ENCODE measurements around the gene NT5C1A. TPM values are rescaled to one million over a fixed set of nuclear protein-coding genes. Genes with fewer than 3 reads are reported as not detected.

Gene NT5C1A
- not detected in 2 replicates for total RNA-seq (2014; rRNA removed; shearing (Covaris generic))

DNA sequence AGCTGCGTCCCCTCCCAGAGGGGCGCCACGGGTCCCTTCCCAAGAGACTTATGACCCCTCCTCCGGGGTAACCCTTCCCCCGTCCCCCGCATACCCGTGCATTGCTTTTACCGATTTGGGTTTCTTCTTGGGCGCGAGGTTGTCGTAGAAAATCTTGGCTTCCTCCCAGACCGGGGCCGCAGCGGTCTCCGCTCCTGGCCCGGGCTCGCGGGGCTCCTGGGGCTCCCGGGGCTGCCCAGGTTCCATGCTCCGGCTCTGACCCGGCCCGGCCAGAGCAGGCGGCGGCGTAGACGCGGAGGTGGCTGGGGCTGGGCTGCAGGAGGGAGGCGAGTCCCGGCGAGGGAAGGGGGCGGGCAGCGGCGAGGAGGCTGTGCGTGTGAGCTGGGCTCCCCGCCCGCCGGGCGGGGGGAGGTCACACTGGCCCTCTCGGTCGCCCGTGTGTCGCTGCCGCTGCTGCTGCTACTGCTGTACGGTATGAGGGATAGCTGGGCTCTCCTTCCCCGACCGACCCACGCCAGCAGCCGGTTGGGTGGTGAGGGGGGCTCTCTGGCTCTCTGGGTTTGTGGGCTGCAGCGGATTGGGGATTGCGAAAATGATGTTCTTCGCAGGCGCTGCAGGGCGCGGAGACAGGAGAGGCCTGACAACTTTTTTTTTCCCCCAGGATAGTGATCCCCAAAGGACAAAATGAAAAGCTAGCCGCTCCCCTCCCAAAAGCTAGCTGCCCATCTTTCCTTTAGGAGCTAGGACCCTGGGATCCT lies at the start of gene NT5C1A:
Gene NT5C1A (minus strand): TSS at position 315 of the 758 bp plus-strand sequence. CDS start 69 bp downstream, at position 246.
- DNase-seq (ENCODE audit: low read depth) = no peak

DNA sequence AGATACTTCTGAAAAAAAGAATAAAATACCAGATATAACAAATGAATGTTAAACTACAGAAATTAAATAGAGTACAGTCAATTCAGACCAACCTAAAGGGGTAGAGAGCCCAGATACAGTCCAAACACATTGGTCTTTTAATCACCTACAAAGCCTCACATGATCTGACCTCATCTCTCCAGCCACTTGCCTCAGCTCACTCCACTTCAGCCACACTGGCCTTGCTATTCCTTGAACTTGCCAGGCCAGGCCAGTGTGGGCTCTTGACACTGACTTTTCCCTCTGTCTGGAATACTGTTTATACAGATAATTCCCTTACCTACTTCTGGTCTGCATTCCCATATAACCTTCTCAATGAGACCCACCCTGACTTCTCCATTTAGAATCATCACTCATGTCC lies 49.8 kb upstream of the NT5C1A start:
- no peak for DNase-seq (ENCODE audit: low read depth)

DNA sequence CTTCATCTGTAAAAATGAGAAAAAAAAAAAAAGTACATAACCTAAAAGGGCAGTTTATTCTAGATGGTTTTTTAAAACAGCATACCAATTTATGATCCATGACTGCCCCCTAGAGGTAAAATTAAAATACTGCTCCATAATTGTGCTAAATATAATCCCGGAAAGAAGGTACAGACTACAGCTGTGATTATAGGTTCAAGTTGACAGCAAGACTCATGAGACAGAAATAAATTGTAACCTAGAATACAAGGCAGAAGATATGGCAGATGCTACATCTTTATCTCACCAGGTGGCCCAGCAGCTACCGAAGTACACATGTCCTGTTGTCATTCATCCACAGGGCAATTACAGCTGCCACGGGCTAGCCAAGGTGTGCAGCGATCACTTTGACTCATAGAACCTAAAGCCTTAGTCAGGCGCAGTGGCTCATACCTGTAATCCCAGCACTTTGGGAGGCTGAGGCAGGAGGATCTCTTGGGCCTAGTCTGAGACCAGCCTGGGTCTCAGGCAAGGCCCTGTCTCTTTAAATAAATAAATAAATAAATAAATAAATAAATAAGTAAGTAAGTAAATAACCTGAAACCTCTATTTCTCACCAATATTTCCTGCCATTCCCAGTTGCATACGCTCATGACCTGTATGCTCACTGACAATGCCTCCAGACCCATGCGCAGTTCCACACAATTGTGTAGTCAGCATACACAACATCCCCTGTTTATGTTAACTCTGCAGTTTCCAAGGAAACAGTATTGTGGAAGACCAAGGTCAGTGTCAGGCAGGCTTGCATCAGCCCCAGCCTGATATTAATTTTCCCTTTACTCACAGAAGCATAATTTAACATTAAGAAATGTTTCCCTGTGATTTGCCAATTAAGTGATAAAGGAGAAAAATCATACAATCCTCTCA lies 48.4 kb upstream of the NT5C1A start:
- DNase-seq (ENCODE audit: low read depth) = peak; percentile 68

DNA sequence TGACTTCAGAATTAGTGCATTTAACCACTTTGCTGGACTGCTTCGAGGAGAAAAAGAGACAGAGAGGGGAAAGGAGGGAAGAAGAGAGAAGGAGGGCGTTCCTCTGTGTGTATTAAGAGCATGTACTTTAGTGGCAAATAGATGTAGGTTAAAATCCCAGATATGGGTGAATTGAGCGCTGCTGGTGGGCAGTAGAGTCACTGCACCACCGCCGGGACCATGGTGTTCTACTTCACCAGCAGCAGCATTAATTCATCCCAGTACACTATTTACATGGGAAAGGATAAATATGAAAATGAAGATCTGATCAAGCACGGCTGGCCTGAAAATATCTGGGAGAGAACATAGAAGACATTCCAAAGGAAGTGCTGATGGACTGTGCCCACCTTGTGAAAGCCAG lies 45.9 kb upstream of the NT5C1A start:
- DNase-seq (ENCODE audit: low read depth) = no peak

DNA sequence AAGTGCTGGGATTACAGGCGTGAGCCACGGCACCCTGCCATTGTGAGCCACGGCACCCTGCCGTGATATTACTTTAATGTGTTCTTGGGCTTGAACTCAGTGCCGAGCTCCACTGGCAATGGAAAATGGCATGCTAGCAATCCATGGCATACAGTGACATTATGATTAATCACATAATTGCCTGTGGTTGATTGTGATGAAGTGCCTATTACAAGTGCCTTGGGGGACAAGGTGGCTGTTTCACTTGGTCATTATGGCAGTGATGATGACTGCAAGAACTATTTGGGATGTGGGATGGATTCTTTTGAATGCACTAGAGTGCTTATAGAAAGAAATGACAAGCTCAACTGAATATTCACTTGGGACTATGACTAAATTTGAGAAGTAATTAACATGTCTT lies 41.6 kb upstream of the NT5C1A start:
- DNase-seq (ENCODE audit: low read depth) = no peak

DNA sequence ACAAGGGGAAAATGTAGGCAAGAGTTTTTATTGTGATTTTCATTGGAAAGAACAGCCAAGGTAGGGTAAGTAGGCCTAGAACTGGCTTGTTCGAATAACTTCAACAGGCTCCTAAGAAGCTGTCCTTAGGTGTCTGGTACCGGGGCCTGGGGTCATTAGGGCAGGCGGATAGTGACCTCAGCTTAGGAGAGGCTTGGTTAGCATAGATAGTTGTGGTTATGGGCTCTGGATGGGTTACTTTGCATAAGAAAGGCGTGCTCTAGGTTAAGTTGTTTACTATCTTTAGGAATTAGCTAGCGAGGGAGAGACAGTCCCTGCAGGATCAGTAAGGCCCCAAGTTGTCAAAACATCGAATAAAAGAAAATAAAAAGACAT lies 40.0 kb upstream of the NT5C1A start:
- DNase-seq (ENCODE audit: low read depth) = no peak

DNA sequence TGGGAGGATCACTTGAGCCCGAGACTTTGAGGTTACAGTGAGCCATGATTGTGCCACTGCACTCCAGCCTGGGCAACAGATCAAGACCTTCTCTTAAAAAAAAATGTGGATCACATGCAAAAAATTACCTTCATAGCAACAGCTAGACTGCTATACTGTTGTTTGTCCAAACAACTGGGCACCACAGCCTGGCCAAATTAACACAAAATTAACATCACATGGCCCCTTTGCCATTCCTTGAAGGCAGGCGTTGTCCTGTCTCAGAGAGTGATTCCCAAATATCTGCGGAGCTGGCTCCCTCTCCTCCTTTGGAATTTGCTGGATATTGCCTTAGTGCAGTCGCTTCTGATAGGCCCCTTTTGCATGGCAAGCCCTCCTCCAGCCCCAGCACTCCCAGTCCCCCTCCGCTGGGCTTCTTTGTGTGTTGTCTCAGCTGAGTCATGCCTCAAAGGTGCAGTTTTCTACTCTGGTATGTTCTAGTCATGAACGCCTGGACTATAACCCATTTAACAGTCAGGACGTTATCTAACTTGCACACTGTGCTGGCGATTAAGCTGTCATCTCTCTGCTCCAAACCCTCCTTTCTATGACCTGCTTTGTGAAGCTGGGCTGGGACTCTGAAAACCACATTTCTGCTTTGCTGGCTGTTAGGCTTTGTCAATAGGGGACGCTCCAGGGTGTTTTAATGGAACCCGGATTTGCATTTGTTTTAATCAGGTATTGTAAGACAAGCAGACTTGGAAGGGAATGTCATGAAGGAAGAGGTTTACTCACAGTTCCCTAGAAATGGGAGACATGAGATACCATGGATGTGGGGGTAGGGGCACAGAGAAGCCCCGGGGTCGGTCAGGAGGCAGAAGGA lies 39.4 kb upstream of the NT5C1A start:
- no peak for DNase-seq (ENCODE audit: low read depth)

DNA sequence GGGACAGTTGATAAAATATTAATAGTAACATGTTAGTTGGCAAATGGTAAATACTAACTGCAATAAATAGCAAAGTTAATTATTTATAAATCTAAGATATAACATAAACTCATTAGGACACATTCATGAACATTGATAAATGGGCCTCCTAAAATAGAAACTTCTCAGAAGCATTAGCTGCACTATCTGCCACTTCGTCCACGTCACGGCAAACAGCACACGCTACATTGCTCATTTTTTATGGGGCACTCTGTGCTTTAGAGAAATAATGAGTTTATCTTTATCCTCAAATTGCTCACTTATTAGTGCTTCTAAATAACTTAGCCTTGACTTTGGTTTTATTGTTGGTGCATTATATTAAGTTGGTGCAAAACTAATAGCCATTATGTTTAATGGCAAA lies 35.6 kb upstream of the NT5C1A start:
- DNase-seq (ENCODE audit: low read depth) = no peak

DNA sequence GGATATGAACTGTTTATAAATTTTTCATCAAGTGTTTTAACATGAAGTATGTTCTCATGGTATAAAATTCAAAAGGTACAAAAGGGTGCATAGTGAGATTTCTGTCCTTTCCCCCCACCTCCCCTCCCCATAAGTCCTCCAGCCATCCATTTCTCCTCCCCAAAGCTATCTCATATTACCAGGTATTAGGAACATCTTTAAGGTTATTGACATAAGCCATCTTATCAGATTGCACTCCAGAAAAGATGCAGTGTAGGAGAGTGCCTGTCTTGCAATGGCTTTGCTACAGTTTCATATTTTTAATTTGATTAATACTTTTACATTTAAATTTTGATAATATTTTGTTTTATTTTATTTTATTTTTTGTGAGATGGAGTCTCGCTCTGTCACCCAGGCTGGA lies 32.9 kb upstream of the NT5C1A start:
- no peak for DNase-seq (ENCODE audit: low read depth)

DNA sequence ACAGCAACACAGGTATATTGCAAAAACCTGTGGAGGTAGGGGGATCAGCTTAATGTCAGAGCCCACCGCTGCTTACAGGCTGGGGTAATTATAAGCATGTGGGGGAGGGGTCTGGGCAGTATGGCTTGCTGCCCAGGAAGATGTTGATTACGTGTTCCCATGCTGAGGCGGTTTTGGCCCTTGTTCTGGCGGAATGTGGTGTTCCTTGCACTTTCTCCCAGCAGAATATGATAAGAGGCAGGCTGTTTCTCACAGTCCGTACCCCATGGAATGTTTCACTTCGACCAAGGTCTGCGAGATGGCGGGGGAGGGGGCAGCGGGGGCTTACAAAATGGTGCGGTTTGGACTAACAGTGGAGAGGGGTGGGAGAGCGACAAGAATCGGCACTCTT lies 29.1 kb upstream of the NT5C1A start:
- peak; percentile 61 for DNase-seq (ENCODE audit: low read depth)

DNA sequence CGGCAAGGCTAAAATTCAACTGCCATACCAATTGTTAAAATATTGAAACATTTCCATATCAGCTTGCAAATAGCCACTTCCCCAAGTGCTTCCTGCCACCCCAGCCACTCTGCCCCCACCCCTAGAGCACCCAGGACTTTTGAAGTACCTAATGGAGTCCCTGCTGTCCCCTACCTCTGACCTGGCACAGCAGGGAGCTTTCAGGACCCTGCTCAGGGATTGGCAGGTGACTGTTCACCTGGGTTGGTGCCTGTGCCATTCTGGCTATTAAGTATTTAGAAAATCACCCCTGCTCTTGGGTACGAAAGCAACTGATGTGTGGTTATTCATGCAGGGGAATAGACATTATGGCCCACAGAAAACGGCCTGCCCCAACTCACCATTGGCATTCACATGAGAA lies 28.4 kb upstream of the NT5C1A start:
- DNase-seq (ENCODE audit: low read depth) = no peak

DNA sequence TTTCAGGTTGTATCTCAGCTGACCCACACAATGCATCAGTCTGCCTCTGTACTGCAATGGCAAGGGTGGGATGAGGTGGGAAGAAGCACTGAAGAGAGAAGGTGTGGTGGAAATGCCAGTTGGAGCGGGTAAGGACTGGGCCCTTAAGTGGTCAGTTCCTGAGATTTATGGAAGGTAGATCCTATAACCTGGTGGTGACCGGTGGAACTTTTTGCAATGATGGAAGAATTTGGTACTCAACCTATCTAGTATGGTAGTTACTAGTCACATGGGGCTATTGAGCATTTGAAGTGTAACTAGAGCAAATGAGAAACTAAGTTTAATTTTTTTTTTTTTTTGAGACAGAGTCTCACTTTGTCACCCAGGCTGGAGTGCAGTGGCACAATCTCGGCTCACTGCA lies 27.5 kb upstream of the NT5C1A start:
- no peak for DNase-seq (ENCODE audit: low read depth)

DNA sequence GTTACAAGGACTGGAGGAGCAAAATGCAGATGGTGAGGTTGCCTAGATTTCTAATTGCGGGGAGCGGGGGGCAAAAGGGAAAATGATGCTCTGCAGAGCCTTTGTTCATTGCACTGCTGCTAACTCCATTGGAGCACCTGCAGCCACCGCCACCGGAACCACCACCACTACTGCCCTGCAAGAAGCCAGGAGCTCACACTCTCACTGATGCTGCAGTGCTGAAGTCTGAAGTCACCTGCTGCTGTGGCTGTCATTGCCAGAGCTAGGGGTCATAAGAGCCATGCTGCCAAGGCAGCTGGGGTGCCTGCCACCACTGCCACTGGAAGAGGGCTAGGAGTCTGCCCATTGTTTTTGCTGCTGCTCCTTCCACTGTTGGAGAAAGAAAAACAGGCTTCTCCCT lies 26.7 kb upstream of the NT5C1A start:
- DNase-seq (ENCODE audit: low read depth) = no peak

DNA sequence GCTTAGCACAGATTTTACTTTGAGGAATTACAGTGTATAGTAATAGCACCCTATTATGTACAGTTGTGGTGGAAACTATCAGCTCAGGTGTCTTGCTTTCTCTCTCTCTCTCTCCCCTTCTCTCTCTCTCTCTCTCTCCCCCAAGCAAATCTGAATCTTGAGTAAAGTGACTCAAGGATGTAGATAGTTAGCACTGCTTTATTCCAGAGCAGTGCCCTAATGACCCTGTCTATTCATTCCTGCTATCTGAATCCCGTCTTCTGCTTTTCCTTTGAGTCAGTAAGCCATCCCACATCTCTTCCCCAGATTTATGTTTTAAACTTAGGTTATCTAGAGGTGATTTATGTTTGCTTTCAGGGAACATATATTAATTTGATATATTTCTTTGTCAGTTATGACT lies 24.5 kb upstream of the NT5C1A start:
- DNase-seq (ENCODE audit: low read depth) = no peak

DNA sequence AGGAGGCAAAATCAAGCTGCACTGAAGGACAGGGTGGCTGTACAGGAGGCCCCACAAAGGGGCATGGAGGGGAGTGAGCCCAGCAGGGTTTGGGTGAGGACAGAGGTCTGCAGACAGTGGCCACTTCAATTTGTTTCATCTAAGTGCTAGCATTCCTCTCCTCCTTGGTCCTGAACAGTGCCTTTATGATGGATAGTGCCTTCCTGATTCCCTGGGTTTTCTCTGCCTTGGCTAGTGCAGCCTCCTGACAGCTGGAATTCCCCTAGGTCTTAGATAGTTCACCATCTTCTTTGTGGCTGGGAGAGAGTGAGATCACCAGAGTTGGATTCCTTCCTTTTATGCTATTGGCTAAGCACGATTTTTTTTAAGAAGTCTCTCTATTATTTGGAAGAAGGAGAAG lies 23.1 kb upstream of the NT5C1A start:
- DNase-seq (ENCODE audit: low read depth) = no peak

DNA sequence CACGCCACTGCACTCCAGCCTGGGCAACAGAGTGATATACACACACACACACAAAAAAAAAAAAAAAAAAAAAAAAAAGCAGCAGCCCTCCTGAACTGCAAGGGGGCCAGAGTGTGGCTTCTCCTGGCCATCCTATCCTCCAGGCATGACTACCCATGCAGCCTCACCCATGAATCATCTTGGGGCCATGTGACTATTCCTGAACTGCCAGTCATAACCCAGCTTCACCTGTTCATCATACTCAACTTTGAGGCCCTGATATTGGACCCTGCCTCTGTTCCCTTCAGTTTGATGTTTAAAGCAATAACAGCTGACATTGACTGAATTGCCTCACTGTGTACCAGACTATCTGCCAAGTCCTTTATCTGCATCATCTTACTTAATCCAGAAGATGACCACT lies 22.1 kb upstream of the NT5C1A start:
- peak; percentile 39 for DNase-seq (ENCODE audit: low read depth)

DNA sequence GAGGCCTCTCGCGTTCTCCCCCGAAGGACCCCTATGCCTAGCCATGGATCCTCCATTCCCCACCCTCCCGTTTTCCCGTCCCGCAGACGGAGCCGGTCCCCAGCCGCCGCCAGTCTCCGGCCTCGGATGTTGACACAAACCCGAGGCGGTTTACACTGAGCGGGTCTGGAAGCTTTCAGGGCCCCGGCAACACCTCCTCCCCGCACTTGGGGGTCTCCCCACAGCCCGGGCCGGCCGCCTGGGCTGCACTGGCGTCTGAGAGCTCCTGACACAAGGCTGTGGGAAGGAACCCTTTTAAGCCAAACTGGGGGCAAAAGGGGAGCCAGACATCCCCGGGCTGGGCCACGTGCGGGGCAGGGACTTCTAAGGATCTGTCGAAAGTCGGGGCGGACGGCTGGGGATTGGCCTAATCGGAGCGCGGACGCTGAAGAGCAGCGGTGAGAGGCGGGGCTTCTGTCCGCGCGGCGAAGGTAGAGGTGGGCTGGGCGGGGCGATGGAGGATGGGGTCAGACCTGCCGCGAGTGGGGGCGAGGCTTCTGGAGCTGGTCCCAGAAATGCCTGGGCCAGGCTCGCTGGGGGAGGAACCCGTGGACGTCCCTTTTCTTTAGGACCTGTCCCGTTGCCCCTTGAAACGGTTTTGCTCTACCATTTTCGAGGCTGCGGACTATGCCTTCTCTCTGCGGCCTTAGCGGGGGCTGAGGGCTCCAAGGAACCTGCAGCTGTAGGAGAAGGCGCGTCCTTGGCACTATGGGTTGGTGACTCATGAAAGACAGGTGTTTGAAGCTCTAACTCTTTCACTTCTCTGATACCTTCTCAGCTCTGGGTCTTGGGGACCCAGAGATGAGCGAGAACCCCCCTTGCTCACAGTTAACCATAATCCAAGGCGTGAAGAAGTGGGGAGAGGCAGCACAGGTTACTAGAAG lies 20.5 kb upstream of the NT5C1A start:
- DNase-seq (ENCODE audit: low read depth) = no peak

DNA sequence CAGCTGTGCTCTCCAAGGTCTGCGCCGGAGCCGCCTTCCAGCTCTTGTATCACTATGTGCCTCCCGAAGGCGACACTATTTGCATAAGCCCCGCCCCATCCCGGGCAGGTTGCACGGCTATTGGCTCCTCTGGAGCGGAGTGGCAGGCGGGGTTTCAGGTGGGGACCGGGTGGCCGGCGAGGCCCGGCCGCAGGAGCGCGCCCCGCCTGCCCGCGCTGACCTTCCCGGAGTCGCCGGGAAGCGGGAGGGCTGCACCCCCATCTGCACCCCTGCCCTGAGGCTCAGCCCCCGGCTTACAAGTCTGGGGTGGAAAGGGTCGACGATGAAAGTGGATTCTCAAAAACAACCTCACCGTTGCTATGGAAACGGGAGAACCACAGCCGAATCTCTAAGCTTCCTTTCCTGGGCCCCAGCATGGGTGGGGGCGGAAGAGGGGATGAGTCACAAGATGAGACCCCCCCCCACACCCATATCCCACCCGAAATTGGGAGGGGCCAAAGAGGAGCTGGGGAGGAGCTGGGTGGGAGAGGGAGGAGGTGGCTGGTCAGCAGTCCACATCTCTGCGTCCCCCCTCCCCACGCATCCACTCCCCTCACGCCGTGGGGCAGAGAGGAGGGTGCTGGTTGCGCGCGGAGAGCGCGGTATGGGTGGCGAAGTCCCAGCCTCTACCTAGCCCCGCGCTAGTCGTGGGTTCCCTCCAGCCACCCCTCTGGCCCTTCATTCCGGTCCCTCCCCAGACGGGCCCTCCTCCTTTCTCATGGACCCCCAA lies 19.7 kb upstream of the NT5C1A start, which contains the start of gene HPCAL4:
Gene HPCAL4 (minus strand): TSS at position 51 of the 769 bp plus-strand sequence. CDS start 6,830 bp downstream, outside the sequence.
- peak; percentile 92 for DNase-seq (ENCODE audit: low read depth)

DNA sequence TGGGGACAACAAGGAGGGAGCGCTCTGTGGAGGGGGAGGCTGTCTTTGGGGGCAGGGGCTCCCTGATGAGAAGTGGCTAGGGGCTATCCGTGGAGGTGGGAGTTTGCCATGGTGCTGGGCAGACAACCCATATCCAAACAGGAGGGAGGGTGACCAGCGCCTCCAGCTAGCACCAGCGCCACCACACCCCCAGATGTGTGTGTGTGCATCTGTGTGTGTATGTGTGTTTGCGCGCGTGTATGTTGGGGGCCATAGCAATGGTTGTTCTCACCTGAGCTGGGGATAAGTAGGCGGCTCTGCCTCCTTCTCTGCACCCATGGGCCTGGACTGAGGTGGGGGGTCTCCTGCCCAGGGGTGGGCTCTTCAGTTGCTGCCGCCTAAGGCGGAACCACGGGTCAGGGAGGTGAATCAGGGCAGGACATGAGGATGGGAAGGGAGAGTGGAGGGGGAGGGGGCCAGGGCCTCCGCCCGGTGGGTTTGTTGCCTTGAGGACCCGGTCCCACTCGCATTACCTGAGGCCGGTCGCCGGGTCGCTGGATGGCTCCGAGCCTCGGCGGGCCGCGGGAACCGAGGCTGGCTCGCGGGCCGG lies 19.0 kb upstream of the NT5C1A start:
- DNase-seq (ENCODE audit: low read depth) = no peak

DNA sequence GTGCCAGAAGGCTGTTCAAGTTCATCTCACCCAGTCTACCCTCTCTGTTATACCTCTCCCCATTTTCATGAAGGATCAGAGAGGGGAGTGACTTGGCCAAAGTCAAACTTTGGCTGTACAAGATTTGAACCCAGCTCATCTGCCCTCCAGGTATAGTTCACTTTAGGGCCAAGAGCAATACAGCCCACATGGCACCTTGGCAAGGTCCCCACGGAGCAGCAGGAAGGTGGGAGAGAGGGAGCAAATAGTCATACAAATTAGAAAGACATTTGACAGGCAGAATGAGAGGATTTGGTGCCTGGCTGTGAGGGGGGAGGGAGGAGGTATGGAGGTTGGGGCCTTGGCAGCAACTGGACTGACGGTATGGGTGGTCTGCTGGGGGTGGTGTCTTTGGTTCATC lies 18.3 kb upstream of the NT5C1A start:
- no peak for DNase-seq (ENCODE audit: low read depth)

All from M059J (cell line).